ENCODE results near the gene HRK.

HRK gene

GRCh38 chr12:116884871-116885270 lies 3.6 kb upstream of the HRK start:
- CTCF ChIA-PET: no interaction called here
- POLR2A ChIA-PET: no interaction called here
- TF ChIP-seq CTCF (IDR thresholded peaks at IDR 0.05; ENCODE audit: control extremely low read depth, extremely low read depth, low read depth, missing control alignments): no peak
- no peak for DNase-seq (ENCODE audit: extremely low spot score)

- peak; percentile 26 for DNase-seq (ENCODE audit: extremely low spot score)
- POLR2A ChIA-PET: no interaction called here
- CTCF ChIA-PET: interaction anchor here (0.6 to 3.7 kb wide), 9 partner anchors 11 to 179 kb away, joined by 3 to 14 read pairs (median 4); no protein-coding TSS in a partner anchor
- TF ChIP-seq CTCF (IDR thresholded peaks at IDR 0.05; ENCODE audit: control extremely low read depth, extremely low read depth, low read depth, missing control alignments): peak; percentile 13
These were observed 1.5 kb upstream of the HRK start for GRCh38 chr12:116882742-116883141.

- POLR2A ChIA-PET: no interaction called here
These were observed 751 bp upstream of the HRK start for GRCh38 chr12:116881877-116882507.

GRCh38 chr12:116880817-116881324 lies 370 bp downstream of the HRK start:
- ChIA-PET CTCF (interaction anchor here (1.1 to 3.7 kb wide), 4 partner anchors 9 to 24 kb away, joined by 3 to 9 read pairs (median 7); no protein-coding TSS in a partner anchor), POLR2A (no interaction called here)
- peak; percentile 24 for TF ChIP-seq CTCF (IDR thresholded peaks at IDR 0.05; ENCODE audit: control extremely low read depth, extremely low read depth, low read depth, missing control alignments)
- DNase-seq (ENCODE audit: extremely low spot score): peak; percentile 69

More at GRCh38 chr12:116881877-116882507, 751 bp upstream of the HRK start:
- CTCF ChIA-PET: interaction anchor here (0.6 to 3.7 kb wide), 10 partner anchors 10 to 179 kb away, joined by 3 to 14 read pairs (median 4); no protein-coding TSS in a partner anchor
- TF ChIP-seq CTCF (IDR thresholded peaks at IDR 0.05; ENCODE audit: control extremely low read depth, extremely low read depth, low read depth, missing control alignments): no peak
- no peak for DNase-seq (ENCODE audit: extremely low spot score)

- ChIA-PET CTCF (interaction anchor here (2.0 to 3.7 kb wide), 2 partner anchors 8 to 17 kb away, joined by 7 to 9 read pairs; no protein-coding TSS in a partner anchor), POLR2A (no interaction called here)
- no peak for TF ChIP-seq CTCF (IDR thresholded peaks at IDR 0.05; ENCODE audit: control extremely low read depth, extremely low read depth, low read depth, missing control alignments)
- DNase-seq (ENCODE audit: extremely low spot score): no peak
These were observed 926 bp downstream of the HRK start for GRCh38 chr12:116880213-116880816.

GRCh38 chr12:116879509-116880212 lies 1.6 kb downstream of the HRK start:
- no peak for TF ChIP-seq CTCF (IDR thresholded peaks at IDR 0.05; ENCODE audit: control extremely low read depth, extremely low read depth, low read depth, missing control alignments)
- ChIA-PET CTCF (interaction anchor here (2.0 to 3.7 kb wide), 2 partner anchors 8 to 16 kb away, joined by 7 to 9 read pairs; no protein-coding TSS in a partner anchor), POLR2A (no interaction called here)
- DNase-seq (ENCODE audit: extremely low spot score): no peak
